Right lobe of liver (tissue), 4 donors: ENCODE results near the gene FRMD4B.

Experiments
- POLR2A ChIP-seq: fragments of 450-650 bp; IDR thresholded peaks from one replicate; pipeline ENCODE4 v1.6.1; 2017; ENCODE audit warnings: antibody characterized with exemption, mild to moderate bottlenecking
- TF ChIP-seq, protein P1 (sequence below), 4 donors: fragments of 200-600 bp in 3 of 4; fragments of 450-650 bp in 1 of 4; IDR thresholded peaks; one replicate each; pipeline versions ENCODE4 v1.5.1 to v1.8.0; 2016 to 2022; ENCODE audit warnings: antibody characterized with exemption in 4 of 4, mild to moderate bottlenecking in 2 of 4
- donor health status: DM: no; HTN: no; CAD: no.
- donor health status: DM: no; HTN: no; CAD: no.
- donor health status: DM: no; HTN: yes; CAD: no.

DNA sequence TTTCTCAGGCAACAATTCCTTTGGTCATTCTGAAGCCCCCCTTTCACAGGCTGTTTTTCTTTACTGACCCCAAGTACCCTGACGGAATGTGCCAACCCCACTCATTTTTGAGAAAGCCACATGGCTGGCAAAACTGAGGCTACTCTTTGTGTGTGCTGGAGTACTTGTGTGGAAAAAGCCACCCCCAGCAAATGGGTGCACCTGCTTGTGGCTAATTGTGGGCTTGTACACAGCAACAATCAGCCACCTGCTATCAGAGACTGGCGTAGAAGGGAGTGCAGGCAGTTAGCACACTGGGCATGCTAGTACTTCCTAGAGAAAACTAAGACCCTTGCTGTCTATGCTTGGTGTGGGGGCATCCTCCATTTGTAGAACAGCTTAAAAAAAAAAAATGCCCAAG, 153.4 kb downstream of the FRMD4B start:
- TF ChIP-seq, protein P1, sequence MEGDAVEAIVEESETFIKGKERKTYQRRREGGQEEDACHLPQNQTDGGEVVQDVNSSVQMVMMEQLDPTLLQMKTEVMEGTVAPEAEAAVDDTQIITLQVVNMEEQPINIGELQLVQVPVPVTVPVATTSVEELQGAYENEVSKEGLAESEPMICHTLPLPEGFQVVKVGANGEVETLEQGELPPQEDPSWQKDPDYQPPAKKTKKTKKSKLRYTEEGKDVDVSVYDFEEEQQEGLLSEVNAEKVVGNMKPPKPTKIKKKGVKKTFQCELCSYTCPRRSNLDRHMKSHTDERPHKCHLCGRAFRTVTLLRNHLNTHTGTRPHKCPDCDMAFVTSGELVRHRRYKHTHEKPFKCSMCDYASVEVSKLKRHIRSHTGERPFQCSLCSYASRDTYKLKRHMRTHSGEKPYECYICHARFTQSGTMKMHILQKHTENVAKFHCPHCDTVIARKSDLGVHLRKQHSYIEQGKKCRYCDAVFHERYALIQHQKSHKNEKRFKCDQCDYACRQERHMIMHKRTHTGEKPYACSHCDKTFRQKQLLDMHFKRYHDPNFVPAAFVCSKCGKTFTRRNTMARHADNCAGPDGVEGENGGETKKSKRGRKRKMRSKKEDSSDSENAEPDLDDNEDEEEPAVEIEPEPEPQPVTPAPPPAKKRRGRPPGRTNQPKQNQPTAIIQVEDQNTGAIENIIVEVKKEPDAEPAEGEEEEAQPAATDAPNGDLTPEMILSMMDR (IDR thresholded peaks at IDR 0.05): no peak
- no peak for TF ChIP-seq POLR2A
